GM19324 (cell line): ENCODE data around the gene PEX14.

Source experiments
- ATAC-seq: cut with Tn5 transposase; IDR thresholded peaks from one replicate; pipeline ENCODE4 v1.9.1; 2021; ENCODE audit warnings: mild to moderate bottlenecking, moderate library complexity; ENCODE audit not compliant: unreplicated experiment, low FRiP score

Gene PEX14

GRCh38 chr1:10613340-10613739, 138.6 kb downstream of the PEX14 start:
- no peak for ATAC-seq

GRCh38 chr1:10613861-10614260, 139.1 kb downstream of the PEX14 start:
- no peak for ATAC-seq

- ATAC-seq = no peak
Measured at GRCh38 chr1:10614377-10615225, 139.9 kb downstream of the PEX14 start.

GRCh38 chr1:10615332-10615731, 140.6 kb downstream of the PEX14 start:
- no peak for ATAC-seq

- no peak for ATAC-seq
Measured at GRCh38 chr1:10615932-10616671, 141.4 kb downstream of the PEX14 start.

- ATAC-seq = no peak
Measured at GRCh38 chr1:10616696-10617095, 141.9 kb downstream of the PEX14 start.

GRCh38 chr1:10617318-10617717, 142.6 kb downstream of the PEX14 start:
- ATAC-seq = no peak

GRCh38 chr1:10617931-10618885, 143.5 kb downstream of the PEX14 start:
- no peak for ATAC-seq

- no peak for ATAC-seq
Measured at GRCh38 chr1:10620776-10621175, 146.0 kb downstream of the PEX14 start.

GRCh38 chr1:10621906-10622305, 147.2 kb downstream of the PEX14 start:
- ATAC-seq = no peak

GRCh38 chr1:10622910-10623685, 148.3 kb downstream of the PEX14 start:
- no peak for ATAC-seq

- ATAC-seq = no peak
Measured at GRCh38 chr1:10623686-10624145, 149.0 kb downstream of the PEX14 start.

- no peak for ATAC-seq
Measured at GRCh38 chr1:10624256-10625050, 149.7 kb downstream of the PEX14 start.

- ATAC-seq = no peak
Measured at GRCh38 chr1:10625076-10625475, 150.3 kb downstream of the PEX14 start.

- ATAC-seq = no peak
Measured at GRCh38 chr1:10625554-10625953, 150.8 kb downstream of the PEX14 start.

GRCh38 chr1:10626131-10626731, 151.5 kb downstream of the PEX14 start:
- ATAC-seq = no peak

GRCh38 chr1:10626791-10627410, 152.2 kb downstream of the PEX14 start:
- no peak for ATAC-seq

- no peak for ATAC-seq
Measured at GRCh38 chr1:10628685-10629084, 153.9 kb downstream of the PEX14 start.
